ENCODE measurements around the gene WWC2. TPM values are rescaled to one million over a fixed set of nuclear protein-coding genes. Genes with fewer than 3 reads are reported as not detected.

Gene WWC2
- total and polyA plus RNA-seq, 2 experiments from 2014 or later = 50.5 to 74.2 TPM

- Histone ChIP-seq H3K9me2 (ENCODE audit: insufficient read depth) (no peaks in the 10 kb centered on the region), H3K36me3 (ENCODE audit: insufficient read depth) (no peaks in the 10 kb centered on the region), H3K4me1 (ENCODE audit: insufficient read depth) (peaks cover 11% of the 10 kb centered on the region; the same call in 1 of the 2 replicates), H3F3A (replicated peaks; ENCODE audit: low read depth) (no peaks in the 10 kb centered on the region), H3K27me3 (ENCODE audit: insufficient read depth) (peaks cover 13% of the 10 kb centered on the region), H2AFZ (no peak overlapping the region; the same call in 1 of the 2 replicates), H3K27ac (ENCODE audit: low read depth) (0 out of 2 replicates have a peak overlapping the region, but pooled peaks have one; percentile 4), H3K4me3 (no peak overlapping the region), H3K4me2 (0 out of 2 replicates have a peak overlapping the region, but pooled peaks have one; percentile 43), H4K20me1 (replicated peaks; ENCODE audit: insufficient read depth) (no peaks in the 10 kb centered on the region; the same call in 1 of the 2 replicates), H3K79me2 (replicated peaks; ENCODE audit: insufficient read depth) (no peaks in the 10 kb centered on the region)
- H3K4me1 Mint-ChIP-seq = peaks cover 21% of the 10 kb centered on the region
- H3K4me3 Mint-ChIP-seq = no peak overlapping the region
- peaks cover 12% of the 10 kb centered on the region for H3K27me3 Mint-ChIP-seq (ENCODE audit: insufficient read depth, low read depth, poor library complexity)
- peaks cover 3% of the 10 kb centered on the region; the same call in 1 of the 3 replicates for H3K36me3 Mint-ChIP-seq (ENCODE audit: low read depth)
- DNase-seq (ENCODE audit: low spot score) (no peak), ATAC-seq (no peak)
- H3K27ac Mint-ChIP-seq = no peak overlapping the region
- peaks cover 2% of the 10 kb centered on the region; the same call in 2 of the 3 replicates for H3K9me3 Mint-ChIP-seq
- no peak for TF ChIP-seq REST (IDR thresholded peaks at IDR 0.05; ENCODE audit: unreplicated experiment)
- no peak for TF ChIP-seq ZNF114 (CRISPR knock-in tag; IDR thresholded peaks at IDR 0.05)
- no peak for TF ChIP-seq ETS1 (IDR thresholded peaks at IDR 0.05)
- TF ChIP-seq CTCF (conservative IDR thresholded peaks at IDR 0.05; ENCODE audit: low read depth in 2 of 2) = no peak
- TF ChIP-seq STAT1 (IDR thresholded peaks at IDR 0.05; ENCODE audit: unreplicated experiment) = no peak
These were observed 4.5 kb upstream of the WWC2 start for GRCh38 chr4:183094393-183095198.

- Histone ChIP-seq H2AFZ (no peak overlapping the region), H3K27ac (ENCODE audit: low read depth) (0 out of 2 replicates have a peak overlapping the region, but pooled peaks have one; percentile 4), H3K27me3 (ENCODE audit: insufficient read depth) (peaks cover 13% of the 10 kb centered on the region), H3K36me3 (ENCODE audit: insufficient read depth) (no peaks in the 10 kb centered on the region), H3K4me2 (0 out of 2 replicates have a peak overlapping the region, but pooled peaks have one; percentile 43), H3K79me2 (replicated peaks; ENCODE audit: insufficient read depth) (peaks cover 5% of the 10 kb centered on the region), H3F3A (replicated peaks; ENCODE audit: low read depth) (no peaks in the 10 kb centered on the region), H3K9me2 (ENCODE audit: insufficient read depth) (no peaks in the 10 kb centered on the region), H3K4me3 (no peak overlapping the region), H3K4me1 (ENCODE audit: insufficient read depth) (peaks cover 11% of the 10 kb centered on the region; the same call in 1 of the 2 replicates), H4K20me1 (replicated peaks; ENCODE audit: insufficient read depth) (no peaks in the 10 kb centered on the region; the same call in none of the 2 replicates)
- Mint-ChIP-seq H3K9me3 (no peaks in the 10 kb centered on the region), H3K27ac (no peak overlapping the region), H3K4me3 (no peak overlapping the region), H3K27me3 (ENCODE audit: insufficient read depth, low read depth, poor library complexity) (peaks cover 12% of the 10 kb centered on the region), H3K36me3 (ENCODE audit: low read depth) (no peaks in the 10 kb centered on the region; the same call in 2 of the 3 replicates), H3K4me1 (peaks cover 21% of the 10 kb centered on the region)
- ATAC-seq (no peak), DNase-seq (ENCODE audit: low spot score) (no peak)
- TF ChIP-seq ZNF114 (CRISPR knock-in tag; IDR thresholded peaks at IDR 0.05) (no peak), ZNF462 (CRISPR knock-in tag; IDR thresholded peaks at IDR 0.05) (no peak), JUNB (IDR thresholded peaks at IDR 0.05; ENCODE audit: unreplicated experiment) (no peak)
These were observed 3.9 kb upstream of the WWC2 start for GRCh38 chr4:183095199-183095512.
